Measurements from ENCODE around the gene PLCE1. TPM values are rescaled to one million over a fixed set of nuclear protein-coding genes. Genes with fewer than 3 reads are reported as not detected.

PLCE1 gene
- total and polyA plus RNA-seq, 2 of the 8 experiments (the other 6 are each of a cell fraction or from before 2014, with no cell fraction given) = 0.05 to 0.06 TPM

- WGBS, 2 experiments (ENCODE audit: extremely low coverage in 1 of 2, insufficient coverage in 1 of 2, insufficient read length in 1 of 2, insufficient replicate concordance in 2 of 2, low coverage in 1 of 2, low lambda C conversion rate in 2 of 2, missing lambda C conversion rate in 1 of 2) = 28% methylated on average over 12 of the region's 12 CpGs; no CpG with 5 or more reads in 1 of the 2 experiments
- Histone ChIP-seq H3K23me2 (ENCODE audit: low read depth, low read length) (peaks cover 8% of the 10 kb centered on the region; the same call in 1 of the 2 replicates), H3K4ac (replicated peaks; ENCODE audit: insufficient read length, low read depth, low read length) (no peak overlapping the region), H3K27ac (ENCODE audit: low read depth, low read length) (no peak overlapping the region), H3K4me2 (ENCODE audit: insufficient read depth in 1 of 2, low read depth in 2 of 2, low read length in 2 of 2) (peak overlapping the region; percentile 79 to 94), H3K4me3 (ENCODE audit: extremely low read depth in 1 of 4, insufficient read depth in 2 of 4, low read depth in 3 of 4, low read length in 4 of 4) (peak overlapping the region; percentile 57 to 71 (median 59)), H2BK20ac (ENCODE audit: low read length) (no peak overlapping the region), H2BK5ac (ENCODE audit: low read depth, low read length) (no peak overlapping the region), H3K9ac (replicated peaks in 1 of 4; ENCODE audit: extremely low read depth in 1 of 4, low read depth in 3 of 4, low read length in 3 of 4) (no peak overlapping the region), H2AK5ac (ENCODE audit: low read depth, low read length) (no peak overlapping the region), H2BK120ac (replicated peaks; ENCODE audit: low read depth, low read length) (no peak overlapping the region), H3K14ac (ENCODE audit: insufficient read length) (no peak overlapping the region), H2BK15ac (ENCODE audit: low read length) (no peak overlapping the region), H3K79me2 (ENCODE audit: control insufficient read depth in 1 of 2, insufficient read depth in 2 of 2, low read length in 2 of 2) (no peaks in the 10 kb centered on the region), H4K20me1 (replicated peaks in 1 of 2; ENCODE audit: control insufficient read depth in 1 of 2, insufficient read depth in 2 of 2, low read length in 2 of 2) (no peaks in the 10 kb centered on the region), H3K27me3 (replicated peaks in 1 of 4; ENCODE audit: control insufficient read depth in 3 of 4, extremely low read depth in 1 of 4, insufficient read depth in 3 of 4, low read length in 3 of 4) (peaks cover 25 to 62% (median 50%) of the 10 kb centered on the region in 4 experiments), H2BK12ac (ENCODE audit: low read depth, low read length) (no peak overlapping the region), H3K56ac (replicated peaks; ENCODE audit: insufficient read length, low read depth, low read length) (no peak overlapping the region), H3K18ac (ENCODE audit: extremely low read depth, low read length) (0 out of 2 replicates have a peak overlapping the region, but pooled peaks have one; percentile 6), H3K36me3 (ENCODE audit: control insufficient read depth in 2 of 4, insufficient read depth in 4 of 4, low read length in 3 of 4) (no peaks in the 10 kb centered on the region), H4K8ac (ENCODE audit: extremely low read depth, insufficient read depth, low read length) (no peak overlapping the region), H3K4me1 (replicated peaks in 1 of 4; ENCODE audit: control insufficient read depth in 3 of 4, insufficient read depth in 4 of 4, low read length in 3 of 4) (peaks cover 0 to 3% (median 0%) of the 10 kb centered on the region in 4 experiments; a peak in 3 of 7 replicates), H2AFZ (ENCODE audit: low read length) (peak overlapping the region; percentile 49; the same call in 1 of the 2 replicates), H3K79me1 (ENCODE audit: low read depth, low read length) (no peaks in the 10 kb centered on the region), H3K9me3 (ENCODE audit: insufficient read depth in 2 of 2, low read depth in 1 of 2, low read length in 1 of 2) (no peaks in the 10 kb centered on the region), H4K5ac (ENCODE audit: insufficient read length, low read depth, low read length) (no peak overlapping the region), H4K91ac (replicated peaks; ENCODE audit: insufficient read length, low read length) (no peak overlapping the region), H3K23ac (ENCODE audit: insufficient read length) (no peak overlapping the region)
- DNase-seq (ENCODE audit: low read depth in 1 of 2, low spot score in 2 of 2) = no peak
- no peak for TF ChIP-seq RBBP5 (IDR thresholded peaks at IDR 0.05; ENCODE audit: borderline replicate concordance, low read depth, low read length)
- TF ChIP-seq SUZ12 (IDR thresholded peaks at IDR 0.05; ENCODE audit: low read length) = peak; percentile 88
- TF ChIP-seq EZH2 (IDR thresholded peaks at IDR 0.05; ENCODE audit: low read depth, low read length, severe bottlenecking) = peak; percentile 84
- no peak for TF ChIP-seq CBX8 (IDR thresholded peaks at IDR 0.05; ENCODE audit: borderline replicate concordance, low read depth, low read length)
- no peak for FAIRE-seq
- POLR2A ChIA-PET (ENCODE audit: partially characterized antibody) = interaction anchor here (1.0 kb wide), 1 partner anchor 33 kb away, joined by 3 read pairs; no protein-coding TSS in a partner anchor
- CTCF ChIA-PET (ENCODE audit: partially characterized antibody) = interaction anchor here (0.5 to 1.8 kb wide), 5 partner anchors 16 to 1702 kb away, joined by 3 to 4 read pairs (median 3); no protein-coding TSS in a partner anchor
These were observed 689 bp downstream of the PLCE1 start for GRCh38 chr10:93994438-93994801.

Measured in H1 (cell line).